GM12873 (cell line): ENCODE results near the gene LIMCH1.
A peak's percentile ranks its signal among the peaks of the same experiment; 100 is the strongest.

Experiments used
- CTCF ChIP-seq: IDR thresholded peaks from 2 replicates; pipeline ENCODE4 v1.5.1; 2012; ENCODE audit warnings: low read depth, mild to moderate bottlenecking, moderate library complexity, low read length, control low read depth; ENCODE audit not compliant: insufficient read depth; ENCODE audit errors: missing control alignments

Gene LIMCH1

GRCh38 chr4:41661442-41662076, 123.6 kb downstream of the LIMCH1 start:
- TF ChIP-seq CTCF = peak; percentile 88

- no peak for TF ChIP-seq CTCF
Measured at GRCh38 chr4:41665636-41666207, 127.8 kb downstream of the LIMCH1 start.

- TF ChIP-seq CTCF = no peak
Measured at GRCh38 chr4:41668024-41668423, 130.1 kb downstream of the LIMCH1 start.

DNA sequence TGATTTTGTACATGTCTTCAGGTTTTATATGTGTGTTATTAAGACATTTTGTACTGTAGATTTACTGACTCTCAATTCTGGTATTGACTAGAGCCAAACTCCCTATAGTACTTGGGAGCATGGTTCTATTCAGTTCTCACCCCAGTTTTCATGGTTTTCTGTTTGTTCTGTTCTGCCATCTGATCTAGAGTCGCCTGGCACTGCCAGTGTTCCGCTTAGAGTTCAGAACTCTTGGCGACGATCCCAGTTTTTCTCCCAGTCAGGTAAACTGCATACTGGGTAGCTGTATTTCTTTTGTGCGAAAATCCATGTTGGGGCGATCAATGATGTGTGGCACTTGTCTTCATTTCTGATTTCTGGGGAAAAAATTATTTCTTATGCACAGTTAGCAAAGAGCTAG, 132.6 kb downstream of the LIMCH1 start:
- no peak for TF ChIP-seq CTCF

DNA sequence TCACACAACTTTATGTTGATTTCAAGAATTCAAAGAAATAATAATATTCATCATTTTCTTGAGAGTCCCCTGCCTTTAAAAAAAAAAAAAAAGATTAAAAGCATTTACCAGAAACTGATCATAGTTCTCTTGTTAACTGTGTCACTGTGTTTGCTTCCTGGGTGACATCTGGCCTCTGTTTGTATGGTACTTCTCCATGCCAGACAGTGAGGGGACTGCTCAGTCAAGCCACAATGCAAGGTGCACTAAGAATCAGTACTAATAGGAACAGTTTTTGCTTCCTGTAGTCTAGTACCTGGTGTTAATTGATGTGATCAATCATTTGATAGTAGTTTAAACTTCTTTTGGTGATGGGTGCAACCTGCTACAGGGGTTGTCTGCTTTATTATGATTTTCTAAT, 133.0 kb downstream of the LIMCH1 start:
- TF ChIP-seq CTCF = no peak

- no peak for TF ChIP-seq CTCF
Measured at GRCh38 chr4:41678086-41678816, 140.3 kb downstream of the LIMCH1 start.

DNA sequence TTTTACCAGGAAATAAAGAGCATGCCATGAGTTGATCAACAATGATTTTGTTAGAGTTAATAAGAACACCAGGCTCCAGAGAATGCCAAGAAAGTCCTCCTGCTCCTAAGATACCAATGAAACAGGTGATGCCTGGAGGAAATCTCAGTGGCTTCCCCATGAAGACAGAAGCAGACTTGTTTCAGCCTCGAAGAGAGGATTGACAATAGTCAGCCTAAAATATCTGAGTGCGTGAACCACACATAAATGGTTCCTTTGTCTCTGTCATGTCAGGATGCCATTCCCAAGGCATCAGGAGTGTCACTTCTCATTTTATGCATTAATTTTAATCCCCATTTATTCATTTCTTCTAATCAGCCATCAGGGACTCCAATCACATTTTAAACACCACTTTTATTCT, 141.0 kb downstream of the LIMCH1 start:
- TF ChIP-seq CTCF = no peak
